Retina (tissue), 1 donor: ENCODE measurements around the gene WDR38.

Source experiments
- DNase-seq: peaks from one replicate; pipeline ENCODE4 v3.0.0-alpha.2; 2016

The WDR38 gene

GRCh38 chr9:124886461-124886860 lies 33.2 kb downstream of the WDR38 start:
- no peak for DNase-seq

DNA sequence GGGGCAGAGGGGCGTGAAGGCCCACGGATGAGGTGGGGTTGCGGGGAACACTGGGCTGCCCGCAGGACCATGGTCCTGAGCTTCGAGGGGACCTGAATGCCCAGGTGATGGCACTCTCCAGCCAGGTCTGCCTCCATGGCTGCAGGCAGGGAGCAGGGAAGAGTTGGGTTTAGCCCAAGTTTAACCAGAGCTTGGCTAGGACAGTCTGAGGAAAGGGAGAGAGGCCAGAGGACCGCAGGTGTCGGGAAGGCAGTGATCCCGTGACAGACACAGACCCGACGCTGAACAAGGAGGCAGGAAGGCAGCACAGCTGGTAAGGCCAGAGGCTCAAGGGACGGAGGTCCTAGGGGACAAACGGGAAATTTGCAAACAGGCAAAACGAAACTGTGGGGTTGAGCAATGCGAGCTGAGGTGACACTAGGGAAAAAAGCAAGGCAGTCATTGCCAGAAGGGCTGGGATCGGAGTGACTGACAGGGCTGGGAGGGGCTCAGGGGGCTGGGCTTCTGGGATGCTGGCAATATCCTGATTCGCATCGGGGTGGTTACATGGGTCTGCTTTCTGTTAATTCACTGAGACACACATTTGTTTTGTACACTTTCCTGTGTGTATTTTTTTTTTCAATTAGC lies 33.7 kb downstream of the WDR38 start:
- no peak for DNase-seq

DNA sequence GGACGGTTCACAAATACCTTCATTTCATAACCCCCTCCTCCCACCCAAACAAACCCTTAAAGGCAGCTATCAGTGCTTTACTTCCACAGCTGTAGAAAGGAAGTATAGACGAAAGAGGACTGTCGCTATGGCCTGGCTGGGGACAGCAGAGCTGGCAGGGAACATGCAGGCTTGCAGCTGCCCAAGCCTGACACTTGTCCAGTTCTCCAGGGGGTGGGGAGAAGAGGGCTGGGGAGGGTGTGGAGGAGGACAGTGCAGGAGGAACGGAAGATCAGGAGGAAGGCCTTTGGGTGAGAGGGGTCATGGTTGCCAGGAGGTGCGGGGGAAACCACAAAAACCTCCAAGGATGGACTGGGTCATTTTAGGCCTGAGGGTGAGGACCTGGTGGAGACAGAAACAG lies 34.6 kb downstream of the WDR38 start:
- DNase-seq = no peak

DNA sequence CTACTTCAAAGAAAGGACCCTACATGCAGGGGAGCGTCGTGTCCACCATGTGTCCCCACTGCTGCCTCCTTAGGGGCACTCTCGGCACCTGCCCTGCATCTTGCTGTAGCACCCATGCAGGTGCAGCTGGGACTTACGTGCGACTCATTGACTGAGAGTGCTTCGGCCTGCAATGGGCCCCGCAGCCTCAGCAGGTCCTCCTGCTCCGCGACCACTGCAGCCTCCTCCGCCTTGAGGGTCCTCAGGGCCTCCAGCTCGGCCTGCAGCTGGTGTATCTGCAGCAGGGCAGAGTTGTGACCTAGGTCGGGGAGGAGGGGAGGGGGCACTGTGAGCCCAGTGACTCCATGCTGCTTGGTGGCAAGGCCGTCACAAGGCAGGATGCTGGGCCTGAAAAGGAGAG lies 35.7 kb downstream of the WDR38 start:
- DNase-seq = no peak

DNA sequence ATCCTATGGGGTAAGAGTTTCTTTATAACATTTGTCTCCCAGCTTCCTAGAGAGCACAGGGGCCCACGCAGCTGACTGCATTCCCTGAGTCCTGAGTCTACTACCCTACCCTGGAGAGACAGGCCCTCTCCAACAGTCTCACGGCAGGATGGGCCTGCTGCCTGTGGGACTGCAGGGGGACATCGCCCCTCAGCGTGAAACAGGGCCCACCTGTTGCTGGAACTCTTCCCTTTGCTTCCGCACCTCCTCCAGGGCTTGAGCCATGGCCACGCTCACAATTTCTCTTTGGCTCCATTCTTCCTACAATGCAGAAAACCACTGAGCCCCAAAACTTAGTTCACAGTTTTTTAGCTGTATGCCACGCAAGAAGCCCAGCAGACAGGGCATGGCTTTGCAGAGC lies 36.9 kb downstream of the WDR38 start:
- DNase-seq = no peak

- DNase-seq = no peak
These were observed 40.9 kb downstream of the WDR38 start for GRCh38 chr9:124894035-124894740.

- peak; percentile 20 for DNase-seq
These were observed 41.5 kb downstream of the WDR38 start for GRCh38 chr9:124894741-124895170.

DNA sequence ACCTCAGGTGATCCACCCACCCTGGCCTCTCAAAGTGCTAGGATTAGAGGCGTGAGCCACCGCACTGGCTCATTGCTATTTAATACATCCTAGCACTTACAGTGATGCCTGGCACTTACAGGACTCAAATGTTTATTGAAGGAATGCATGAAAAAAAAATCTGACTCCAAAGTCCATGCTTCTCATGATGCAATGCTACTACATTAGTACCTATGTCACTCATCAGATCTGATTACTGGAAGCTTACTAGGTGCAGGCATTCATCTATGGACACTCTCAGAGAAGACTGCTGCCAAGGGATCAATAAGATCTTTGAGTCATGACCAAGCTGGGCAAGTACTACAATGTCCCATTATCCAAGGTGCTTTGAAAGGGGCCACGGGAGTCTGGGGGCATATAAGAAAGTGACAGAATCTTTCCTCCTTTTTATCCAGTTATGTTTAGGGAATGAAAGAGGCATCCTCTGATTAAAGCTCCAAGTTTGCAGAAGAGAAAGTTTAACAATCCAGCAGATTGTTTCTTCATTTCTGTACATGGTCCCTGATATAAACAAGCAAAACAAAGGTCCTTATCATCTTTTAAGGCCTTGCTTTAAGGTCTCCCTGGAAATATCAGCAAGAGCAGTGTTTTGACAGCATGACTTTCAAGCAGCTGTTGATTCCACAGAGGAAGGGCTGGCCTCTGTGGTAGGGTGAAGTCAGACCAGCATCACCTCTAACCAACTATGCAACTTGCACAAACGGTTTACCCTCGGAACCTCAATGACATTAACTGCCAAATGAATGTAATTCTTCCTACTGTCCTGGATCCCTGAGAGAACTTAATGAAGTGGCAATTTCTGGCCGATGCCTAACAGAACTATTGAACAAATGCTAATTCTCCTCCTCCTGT lies 44.6 kb downstream of the WDR38 start:
- DNase-seq = no peak

GRCh38 chr9:124899845-124900244 lies 46.6 kb downstream of the WDR38 start:
- no peak for DNase-seq

- DNase-seq = no peak
These were observed 53.7 kb downstream of the WDR38 start for GRCh38 chr9:124906966-124907365.
